HG02642 (cell line): ENCODE measurements around the gene MEGF9.
"Not testable (repeated sequence)": the region's sequence is repeated elsewhere in the genome, so short reads cannot be mapped to it uniquely, and the experiment has no call there.

Experiments
- ATAC-seq: cut with Tn5 transposase; IDR thresholded peaks from one replicate; pipeline ENCODE4 v1.9.1; 2021; ENCODE audit warnings: mild to moderate bottlenecking; ENCODE audit not compliant: unreplicated experiment, poor library complexity

Gene MEGF9

DNA sequence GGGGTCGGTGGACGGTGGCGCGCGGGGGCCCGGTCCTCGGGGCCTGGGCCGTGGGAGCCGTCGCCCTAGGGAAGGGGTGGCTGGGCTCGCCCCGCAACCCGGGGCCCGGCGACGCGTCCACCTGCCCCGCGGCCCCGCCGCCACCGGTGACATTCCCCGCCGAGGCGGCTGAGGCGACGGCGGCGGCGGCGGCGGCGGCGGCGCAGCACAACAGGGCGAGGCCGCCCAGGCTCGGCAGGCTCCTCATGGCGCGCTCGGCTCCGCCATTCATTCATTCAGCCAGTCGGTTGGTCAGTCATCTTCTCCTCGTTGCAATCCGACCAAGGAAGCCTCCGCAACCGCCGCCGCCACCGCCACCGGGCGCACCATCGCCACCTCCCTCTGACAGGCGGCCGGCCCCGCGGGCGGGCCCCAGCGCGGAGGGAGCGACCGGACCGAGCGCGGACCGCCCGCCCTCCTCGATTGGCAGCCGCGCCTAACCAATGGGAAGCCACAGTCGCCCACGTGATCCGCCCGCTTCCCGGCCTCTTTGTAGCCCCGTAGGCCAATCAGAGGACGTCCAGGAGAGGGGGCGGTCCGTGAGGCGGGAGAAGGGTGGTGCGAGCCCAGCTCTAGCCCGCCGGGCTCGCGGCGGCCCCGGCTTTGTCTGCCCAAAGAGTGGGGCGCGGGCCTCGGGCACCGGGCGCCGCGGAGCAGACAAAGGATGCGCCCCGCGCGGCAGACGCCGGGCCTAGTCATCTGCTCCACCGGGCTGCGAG lies at the start of gene MEGF9:
Gene MEGF9, minus strand, starts transcription at position 383 of the 758 bp plus-strand sequence. Its CDS starts 112 bp downstream, at position 271.
- peak; percentile 92 for ATAC-seq

DNA sequence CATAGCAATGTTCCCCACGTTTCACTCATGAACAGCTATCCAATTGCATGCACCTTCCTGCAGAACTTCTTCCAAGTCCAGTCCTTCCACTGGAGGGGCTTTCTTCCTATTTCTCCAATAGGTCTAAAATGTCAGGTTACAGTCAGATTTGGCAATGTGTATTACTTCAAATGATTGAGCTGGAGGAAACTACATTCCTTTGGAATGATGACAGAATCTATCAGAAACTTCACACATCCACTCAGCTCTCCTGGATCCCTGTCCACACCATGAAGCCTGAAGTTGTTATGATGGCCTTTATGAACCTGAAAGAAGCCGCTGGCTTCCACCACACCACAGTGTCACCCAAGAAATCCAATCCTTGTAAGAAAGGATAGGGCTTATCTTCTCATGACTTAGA lies 46.7 kb upstream of the MEGF9 start:
- ATAC-seq, result no peak

DNA sequence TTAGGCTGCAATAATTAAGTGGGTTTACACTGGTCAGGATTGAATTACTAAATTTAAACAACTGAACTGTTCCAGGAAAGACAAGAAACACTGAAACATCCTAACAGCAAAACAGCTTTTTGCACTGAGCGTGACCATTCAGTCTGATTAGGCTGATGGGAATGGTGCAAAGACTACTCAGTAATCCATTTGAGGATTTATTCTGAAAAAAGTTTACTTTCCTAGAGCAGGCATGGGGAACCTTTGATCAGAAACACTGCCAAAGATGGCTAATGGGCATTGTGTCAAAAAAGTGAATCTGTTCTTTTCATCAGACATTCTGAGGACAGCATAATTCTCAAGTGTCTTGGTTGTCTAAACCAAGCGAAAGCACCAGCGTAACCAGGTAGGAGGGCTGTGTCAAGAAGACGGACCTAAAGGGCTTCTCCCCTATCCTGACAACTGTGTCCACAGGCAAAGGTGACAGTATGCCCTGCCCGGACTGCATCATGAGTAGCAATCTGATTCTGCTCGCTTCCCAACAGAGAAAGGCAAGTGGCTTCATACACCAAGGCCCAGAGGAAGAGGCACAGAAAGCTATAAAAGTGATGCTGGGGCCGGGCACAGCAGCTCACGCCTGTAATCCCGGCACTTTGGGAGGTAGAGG lies 45.6 kb upstream of the MEGF9 start:
- no peak for ATAC-seq

DNA sequence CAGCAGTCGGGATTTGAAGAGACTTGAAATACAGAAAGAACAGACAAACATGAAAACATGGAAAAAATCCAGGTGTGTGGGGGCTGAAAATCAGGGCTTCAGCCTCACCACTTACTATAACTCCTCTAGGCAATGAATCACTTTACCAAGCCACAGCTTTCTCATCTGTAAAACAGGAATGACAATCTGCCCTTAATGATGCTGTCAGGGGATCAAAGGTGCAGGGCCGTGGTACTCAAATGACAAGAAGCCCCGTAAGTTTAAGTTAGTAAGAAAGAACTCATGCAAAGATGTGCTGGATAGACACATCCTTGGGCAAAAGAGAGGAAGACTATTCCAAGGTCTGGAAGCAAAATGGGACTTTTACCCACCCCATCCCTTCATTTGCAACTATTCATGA lies 44.3 kb upstream of the MEGF9 start:
- ATAC-seq, result no peak

DNA sequence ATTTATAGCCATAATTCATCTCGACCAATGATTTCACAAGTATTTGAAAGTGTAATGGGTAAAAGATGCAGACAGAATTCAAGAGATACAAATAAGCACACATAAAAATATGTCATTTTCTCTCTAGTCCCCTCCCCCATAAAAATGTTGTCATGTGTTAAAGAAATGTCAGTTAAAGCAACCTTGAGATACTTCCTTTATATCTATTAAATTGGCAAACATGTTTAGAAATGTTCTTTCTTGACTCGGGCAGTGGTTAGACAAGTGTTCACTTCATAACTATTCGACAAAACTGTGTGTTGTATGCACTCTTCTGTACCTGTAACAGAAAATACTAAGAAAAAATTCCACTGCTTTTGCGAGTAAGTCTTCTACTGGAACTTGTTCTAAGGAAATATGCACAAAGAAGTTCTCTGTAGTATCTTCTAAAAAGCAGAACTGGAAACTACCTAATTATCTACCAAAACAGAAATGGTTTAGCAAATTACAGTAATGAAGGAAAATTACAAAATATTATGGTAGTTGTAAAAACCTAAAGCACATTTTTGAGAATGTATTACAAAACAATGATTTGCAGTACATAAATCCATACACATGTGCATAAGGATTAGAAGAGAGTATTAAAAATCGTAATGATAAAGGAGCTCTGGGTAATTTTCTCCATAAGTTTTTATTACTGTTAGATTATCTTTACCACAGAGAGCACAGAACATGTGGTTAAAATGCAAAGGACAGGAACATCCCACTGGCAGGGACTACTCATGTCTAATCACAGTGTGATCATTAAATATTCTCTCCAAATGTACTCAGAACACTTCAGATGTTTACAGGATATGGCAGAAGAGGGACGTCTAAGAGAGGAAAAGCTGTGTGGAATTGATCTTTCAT lies 43.0 kb upstream of the MEGF9 start:
- no peak for ATAC-seq

DNA sequence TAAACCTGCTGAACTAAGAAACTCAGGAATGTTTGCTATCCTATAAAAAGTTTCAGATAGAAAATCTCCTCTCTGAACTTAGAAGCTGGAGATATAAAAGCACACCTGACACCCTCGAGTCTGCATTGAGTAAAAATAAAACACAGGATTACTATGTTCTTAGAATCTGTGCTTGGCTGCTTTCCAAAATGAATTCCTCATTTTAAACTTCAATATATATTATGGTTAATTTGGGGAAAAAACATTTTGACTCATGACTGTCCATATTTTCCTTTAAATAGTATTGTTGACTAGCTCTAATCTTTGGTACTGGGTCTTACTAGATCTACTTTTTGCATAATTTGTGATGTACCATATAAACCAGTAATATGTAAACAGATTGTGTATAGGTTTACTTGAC lies 42.3 kb upstream of the MEGF9 start:
- no peak for ATAC-seq

DNA sequence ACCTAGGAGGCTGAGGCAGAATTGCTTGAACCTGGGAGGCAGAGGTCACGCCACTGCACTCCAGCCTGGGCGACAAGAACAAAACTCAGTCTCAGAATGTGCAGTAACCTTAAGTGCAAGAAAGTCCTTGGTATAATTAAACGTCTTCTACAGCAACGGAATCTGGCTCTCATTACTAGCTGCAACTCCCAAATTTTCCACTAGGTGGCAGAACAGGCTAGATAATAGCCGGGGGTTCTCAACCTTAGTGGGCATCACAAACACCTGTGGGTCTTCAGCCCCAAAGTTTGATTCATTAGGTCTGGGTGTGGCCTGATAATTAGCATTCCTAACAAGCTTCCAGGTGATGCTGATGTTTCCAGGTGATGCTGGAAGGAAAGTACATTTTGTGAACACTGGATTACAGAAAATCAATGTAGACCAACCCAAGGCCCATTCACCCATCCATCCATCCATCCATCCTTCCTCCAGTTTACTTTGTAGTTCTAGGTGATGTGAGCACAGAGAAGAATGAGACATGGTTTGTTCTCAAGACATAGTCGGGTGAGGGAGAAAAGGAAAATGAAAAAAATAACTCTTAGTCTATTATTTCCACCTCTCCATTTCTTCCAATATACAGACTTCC lies 41.7 kb upstream of the MEGF9 start:
- ATAC-seq, result peak; percentile 61

DNA sequence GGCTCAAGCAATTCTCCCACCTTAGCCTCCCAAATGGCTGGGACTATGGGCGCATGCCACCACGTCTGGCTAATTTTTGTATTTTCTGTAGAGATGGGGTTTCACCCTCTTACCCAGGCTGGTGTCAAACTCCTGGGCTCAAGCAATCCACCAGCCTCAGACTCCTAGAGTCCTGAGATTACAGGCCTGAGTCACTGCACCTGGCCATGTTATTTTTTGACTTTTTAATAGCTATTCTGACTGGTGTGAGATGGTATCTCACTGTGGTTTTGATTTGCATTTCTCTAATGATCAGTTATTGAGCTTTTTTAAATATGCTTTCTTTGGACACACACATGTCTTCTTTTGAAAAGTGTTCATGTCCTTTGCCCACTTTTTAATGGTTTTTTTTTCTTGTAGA lies 40.8 kb upstream of the MEGF9 start:
- ATAC-seq, result peak; percentile 76

DNA sequence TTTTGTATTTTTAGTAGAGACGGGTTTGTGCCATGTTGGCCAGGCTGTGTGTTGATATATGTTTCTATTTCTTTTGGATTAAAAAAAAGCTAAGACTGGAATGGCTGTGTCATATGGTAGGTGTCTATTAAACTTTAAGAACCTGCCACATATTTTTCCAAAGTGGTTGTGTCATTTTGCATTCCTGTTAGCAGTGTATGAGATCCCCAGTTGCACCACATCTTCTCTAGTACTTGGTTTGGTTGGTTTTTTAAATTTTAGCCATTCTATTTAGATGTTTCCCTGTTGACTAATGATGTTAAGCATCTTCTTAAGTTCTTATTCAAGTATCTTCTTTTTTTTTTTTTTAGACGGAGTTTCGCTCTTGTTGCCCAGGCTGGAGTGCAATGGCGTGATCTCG lies 36.2 kb upstream of the MEGF9 start:
- no peak for ATAC-seq

DNA sequence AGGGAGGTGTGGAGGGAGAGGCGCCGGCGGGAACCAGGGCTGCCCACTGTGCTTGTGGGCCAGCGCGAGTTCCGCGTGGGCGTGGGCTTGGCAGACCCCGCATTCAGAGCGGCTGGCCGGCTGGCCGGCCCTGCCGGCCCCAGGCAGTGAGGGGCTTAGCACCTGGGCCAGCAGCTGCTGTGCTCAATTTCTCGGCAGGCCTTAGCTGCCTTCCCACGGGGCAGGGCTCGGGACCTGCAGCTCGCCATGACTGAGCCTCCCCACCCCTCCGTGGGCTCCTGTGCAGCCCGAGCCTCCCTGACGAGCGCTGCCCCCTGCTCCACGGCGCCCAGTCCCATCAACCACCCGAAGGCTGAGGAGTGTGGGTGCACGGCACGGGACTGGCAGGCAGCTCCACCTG lies 32.1 kb upstream of the MEGF9 start:
- ATAC-seq, result not testable (repeated sequence)

DNA sequence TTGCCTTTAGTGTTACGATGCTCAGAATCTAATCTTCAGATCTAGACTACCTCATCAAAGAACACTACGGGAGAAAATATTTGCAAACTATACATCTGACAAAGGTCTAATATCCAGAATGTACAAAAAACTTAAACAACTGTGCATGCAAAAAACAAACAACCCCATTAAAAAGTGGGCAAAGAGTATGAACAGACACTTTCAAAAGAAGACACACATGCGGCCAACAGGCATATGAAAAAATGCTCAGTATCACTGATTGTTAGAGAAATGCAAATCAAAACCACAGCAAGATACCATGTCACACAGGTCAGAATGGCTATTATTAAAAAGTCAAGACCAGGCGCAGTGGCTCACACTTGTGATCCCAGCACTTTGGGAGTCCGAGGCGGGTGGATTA lies 31.0 kb upstream of the MEGF9 start:
- ATAC-seq, result no peak

DNA sequence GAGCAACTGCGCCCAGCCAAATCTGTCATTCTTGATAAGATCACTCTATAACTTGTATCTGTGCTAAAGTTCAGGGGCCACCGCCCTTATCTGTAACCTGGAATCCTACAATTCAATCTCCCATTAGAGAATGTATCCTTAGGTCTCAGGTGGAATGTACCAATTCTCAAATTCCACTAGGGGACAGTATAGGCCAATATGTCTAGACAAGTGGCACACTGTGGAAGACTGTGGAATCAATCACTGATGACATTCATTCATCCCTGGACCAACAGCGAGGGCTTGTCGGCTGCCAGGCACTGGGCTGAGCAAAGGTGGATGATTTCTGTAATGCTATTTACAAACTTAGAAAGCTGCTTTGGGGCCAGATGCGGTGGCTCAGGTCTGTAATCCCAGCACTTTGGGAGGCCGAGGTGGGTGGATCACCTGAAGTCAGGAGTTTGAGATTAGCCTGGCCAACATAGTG lies 28.7 kb upstream of the MEGF9 start:
- ATAC-seq, result no peak

DNA sequence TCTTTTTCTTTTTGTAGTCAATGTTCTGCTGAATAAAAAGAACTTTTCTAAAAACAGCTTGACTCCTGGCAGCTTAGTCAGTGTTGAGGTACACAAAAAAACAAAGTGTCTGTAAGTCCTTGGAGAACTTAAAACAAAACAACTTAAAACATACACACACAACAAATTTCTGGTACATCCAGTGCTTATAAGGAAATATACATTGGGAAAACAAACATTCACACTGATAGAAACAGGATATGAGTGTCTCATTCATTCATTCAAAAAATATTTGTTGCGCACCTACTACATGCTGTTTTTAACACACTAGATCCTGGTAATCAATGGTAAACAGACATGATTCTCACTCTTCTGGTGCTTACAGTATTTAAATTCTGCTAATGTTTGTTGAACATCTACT lies 27.4 kb upstream of the MEGF9 start:
- ATAC-seq, result no peak

DNA sequence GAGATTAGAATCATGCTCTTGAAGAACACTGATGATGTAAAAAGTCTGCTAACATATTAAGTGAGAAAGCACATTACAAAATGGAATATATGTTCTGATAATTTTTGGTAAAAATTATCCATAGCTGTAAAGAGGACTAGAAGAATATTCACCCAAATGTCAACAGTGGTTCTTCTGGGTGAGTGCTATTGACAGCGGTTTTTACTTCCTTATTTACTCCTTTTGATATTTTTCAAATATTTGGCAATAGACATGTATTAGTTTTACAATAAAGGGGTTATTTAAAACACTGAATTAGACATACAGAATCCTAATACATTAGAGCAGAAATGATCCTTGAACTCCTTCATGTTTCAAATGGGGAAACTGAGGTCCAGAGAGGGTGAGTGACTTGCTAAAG lies 26.9 kb upstream of the MEGF9 start:
- no peak for ATAC-seq

DNA sequence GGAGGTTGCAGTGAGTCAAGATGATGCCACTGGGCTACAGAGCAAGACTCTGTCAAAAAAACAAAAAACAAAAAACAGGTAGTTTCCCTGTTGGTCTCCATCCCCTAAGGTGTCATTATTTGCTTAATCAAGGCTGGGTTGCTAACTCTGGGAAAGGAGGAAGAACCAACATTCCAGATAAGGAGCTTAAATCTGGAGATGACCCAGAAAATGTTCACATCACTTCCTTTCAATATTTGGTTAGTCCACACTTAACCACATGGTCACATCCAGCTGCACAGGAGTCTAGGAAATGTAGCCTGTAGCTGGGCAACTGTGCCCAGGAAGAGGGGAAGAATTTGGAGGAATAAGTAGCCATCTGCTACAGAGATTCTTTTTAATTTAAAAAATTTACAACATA lies 25.9 kb upstream of the MEGF9 start:
- ATAC-seq, result no peak

DNA sequence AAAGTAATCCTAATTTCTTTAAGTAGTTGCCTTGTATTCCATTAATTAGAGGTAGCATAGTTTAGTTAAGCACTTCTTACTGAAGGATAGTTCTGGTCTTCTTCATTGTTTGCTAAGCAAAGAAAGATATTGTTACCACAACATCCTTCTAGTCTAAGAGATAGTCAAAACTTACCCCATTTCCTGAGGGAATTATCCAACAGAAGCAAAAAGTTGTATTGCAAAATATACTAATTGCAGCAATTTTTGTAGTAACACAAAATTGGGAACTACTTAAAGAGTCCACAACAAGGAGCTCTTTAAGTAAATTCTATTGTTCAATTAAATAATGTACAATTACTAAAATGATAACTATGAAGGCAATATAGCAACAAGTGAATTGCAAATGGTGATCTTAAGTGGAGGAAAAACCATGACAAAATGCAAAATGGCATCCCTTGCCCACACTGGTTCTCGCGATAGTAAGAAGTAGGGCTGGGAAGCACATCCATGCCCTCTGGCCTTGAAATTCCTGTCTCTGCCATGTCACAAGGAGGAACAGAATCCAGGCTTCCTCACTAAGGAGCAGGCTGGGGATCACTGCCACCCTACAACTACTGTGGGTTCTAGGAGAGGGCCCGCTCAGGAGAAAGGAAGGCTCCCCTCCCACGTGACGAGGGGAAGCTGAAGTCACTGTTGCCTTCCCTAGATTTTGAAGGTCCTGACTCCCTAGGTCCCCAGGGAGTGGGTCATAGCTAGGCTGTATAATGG lies 23.3 kb upstream of the MEGF9 start:
- ATAC-seq, result no peak

DNA sequence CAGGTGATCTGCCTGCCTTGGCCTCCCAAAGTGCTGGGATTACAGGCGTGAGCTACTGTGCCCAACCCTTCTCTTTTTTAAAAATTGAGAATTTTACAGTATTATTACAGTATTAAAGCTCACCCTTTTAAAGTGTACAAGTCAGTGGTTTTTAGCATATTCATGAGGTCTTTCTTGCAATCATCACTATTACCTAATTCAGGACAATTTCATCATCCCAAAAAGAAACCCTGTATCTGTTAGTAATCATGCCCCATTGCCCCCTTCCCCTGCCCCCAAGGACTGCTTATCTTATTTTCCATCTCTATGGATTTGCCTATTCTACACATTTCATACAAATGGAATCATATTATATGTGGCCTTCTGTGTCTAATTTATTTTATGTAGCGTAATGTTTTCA lies 22.6 kb upstream of the MEGF9 start:
- no peak for ATAC-seq

DNA sequence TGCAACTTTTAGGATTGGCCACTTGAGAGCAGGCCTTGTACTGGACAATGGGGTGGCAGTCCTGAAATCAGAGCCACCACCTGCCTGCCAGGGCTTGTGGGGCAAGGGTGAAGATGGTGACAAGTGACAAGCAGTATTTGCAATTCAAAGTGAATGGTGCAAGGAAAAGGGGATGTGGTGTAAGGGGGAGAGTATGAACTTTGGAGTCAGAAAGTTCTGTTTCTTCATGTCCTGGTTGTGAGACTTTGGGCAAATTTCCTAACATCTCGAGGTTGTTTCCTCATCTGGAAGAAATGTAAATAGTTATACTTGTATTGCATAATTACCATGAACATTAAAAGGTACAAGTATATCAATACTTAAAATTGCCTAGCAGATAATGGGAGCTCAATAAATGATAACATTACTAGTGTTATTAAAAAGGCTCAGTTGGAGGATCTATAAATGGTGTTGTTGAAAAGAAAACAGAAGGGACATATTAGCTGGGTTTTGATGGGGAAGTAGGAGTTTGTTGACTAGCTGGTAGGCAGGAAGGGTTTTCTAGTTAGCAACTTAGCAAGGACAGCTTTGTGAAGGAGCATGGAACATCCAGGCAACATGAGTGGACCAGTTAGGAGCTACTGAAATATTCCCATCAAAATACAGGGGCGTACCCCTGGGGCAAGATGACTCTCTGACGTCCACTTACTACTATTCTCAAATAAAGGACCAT lies 21.3 kb upstream of the MEGF9 start:
- peak; percentile 45 for ATAC-seq
